ENCODE results near the gene CDK14.

CDK14 gene

DNA sequence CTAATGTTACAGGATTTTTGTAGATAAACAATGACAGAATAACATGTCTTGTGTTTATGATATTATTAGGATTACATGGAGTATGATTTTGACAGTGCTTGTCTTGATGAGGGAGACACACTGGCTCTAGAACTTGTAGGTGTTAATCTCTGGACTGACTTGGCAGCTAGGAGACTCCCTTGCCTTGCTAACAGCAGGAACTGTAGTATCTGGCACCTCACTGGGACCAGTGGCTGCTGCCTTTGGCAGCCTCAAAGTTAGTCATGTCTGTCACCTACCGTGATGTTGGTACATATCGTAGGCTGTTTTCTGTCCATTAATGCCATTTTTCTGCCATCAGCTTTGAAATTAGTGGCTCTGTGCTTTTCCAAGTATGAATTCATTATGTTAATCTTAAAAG, 261.5 kb downstream of the CDK14 start:
- no peaks in the 10 kb centered on the region for H3K9me3 ChIP-seq
- H3K36me3 ChIP-seq = no peaks in the 10 kb centered on the region
- H3K4me1 ChIP-seq = peaks cover 0 to 6% (median 0%) of the 10 kb centered on the region in 4 donors
- H3K27ac ChIP-seq = no peak overlapping the region
- DNase-seq = no peak
- H3K4me3 ChIP-seq = no peak overlapping the region
- H3K27me3 ChIP-seq = no peaks in the 10 kb centered on the region
- intact Hi-C loops (cut with DNase I; ENCODE audit: low total_unique reads) = no loop called here
- no peak for TF ChIP-seq CTCF (IDR thresholded peaks at IDR 0.05)

GRCh38 chr7:90858546-90858945, 262.4 kb downstream of the CDK14 start:
- Histone ChIP-seq H3K4me3 (no peak overlapping the region), H3K27ac (no peak overlapping the region), H3K36me3 (no peaks in the 10 kb centered on the region), H3K9me3 (no peaks in the 10 kb centered on the region), H3K27me3 (no peaks in the 10 kb centered on the region), H3K4me1 (peaks cover 0 to 6% (median 0%) of the 10 kb centered on the region in 4 donors)
- intact Hi-C loops (cut with DNase I; ENCODE audit: low total_unique reads) = no loop called here
- DNase-seq = no peak
- no peak for TF ChIP-seq CTCF (IDR thresholded peaks at IDR 0.05)

- no peak for DNase-seq
- H3K27me3 ChIP-seq = no peaks in the 10 kb centered on the region
- no peaks in the 10 kb centered on the region for H3K9me3 ChIP-seq
- H3K4me3 ChIP-seq = no peak overlapping the region
- H3K4me1 ChIP-seq = peaks cover 0 to 6% (median 0%) of the 10 kb centered on the region in 4 donors
- H3K27ac ChIP-seq = no peak overlapping the region
- H3K36me3 ChIP-seq = no peaks in the 10 kb centered on the region
- no peak for TF ChIP-seq CTCF (IDR thresholded peaks at IDR 0.05)
- intact Hi-C loops (cut with DNase I; ENCODE audit: low total_unique reads) = no loop called here
These were observed 263.4 kb downstream of the CDK14 start for GRCh38 chr7:90859521-90859920.

DNA sequence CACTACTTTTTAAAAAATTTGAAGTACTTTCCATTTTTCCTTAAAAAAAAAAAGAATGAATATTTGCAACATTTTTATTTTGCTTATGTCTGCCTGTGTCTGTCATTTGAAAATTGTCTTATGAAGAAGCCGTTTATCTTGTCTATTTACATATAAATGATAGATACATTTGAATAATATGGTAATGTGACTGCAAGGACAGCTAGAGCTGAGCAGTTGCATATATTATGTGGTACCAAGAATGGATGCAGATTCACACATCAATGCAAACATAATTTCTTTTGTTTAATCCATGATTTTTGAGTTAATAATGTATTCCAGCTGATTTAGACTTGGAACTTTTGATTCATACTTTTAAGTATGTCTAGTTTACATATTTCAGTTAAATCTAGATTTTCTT, 268.0 kb downstream of the CDK14 start:
- Histone ChIP-seq H3K4me1 (no peaks in the 10 kb centered on the region), H3K36me3 (no peaks in the 10 kb centered on the region), H3K4me3 (no peak overlapping the region), H3K9me3 (no peaks in the 10 kb centered on the region), H3K27me3 (no peaks in the 10 kb centered on the region), H3K27ac (no peak overlapping the region)
- no peak for DNase-seq
- TF ChIP-seq CTCF (IDR thresholded peaks at IDR 0.05) = no peak
- intact Hi-C loops (cut with DNase I; ENCODE audit: low total_unique reads) = no loop called here

GRCh38 chr7:90869335-90869734, 273.2 kb downstream of the CDK14 start:
- Histone ChIP-seq H3K27me3 (no peaks in the 10 kb centered on the region), H3K4me1 (no peaks in the 10 kb centered on the region), H3K4me3 (no peak overlapping the region), H3K9me3 (no peaks in the 10 kb centered on the region), H3K36me3 (no peaks in the 10 kb centered on the region), H3K27ac (no peak overlapping the region)
- no peak for TF ChIP-seq CTCF (IDR thresholded peaks at IDR 0.05)
- intact Hi-C loops (cut with DNase I; ENCODE audit: low total_unique reads) = no loop called here
- no peak for DNase-seq

- Histone ChIP-seq H3K36me3 (no peaks in the 10 kb centered on the region), H3K4me3 (no peak overlapping the region), H3K9me3 (no peaks in the 10 kb centered on the region), H3K27ac (no peak overlapping the region), H3K4me1 (peaks cover 0 to 27% (median 2%) of the 10 kb centered on the region in 4 donors), H3K27me3 (no peaks in the 10 kb centered on the region)
- intact Hi-C loops (cut with DNase I; ENCODE audit: low total_unique reads) = no loop called here
- DNase-seq = no peak
- no peak for TF ChIP-seq CTCF (IDR thresholded peaks at IDR 0.05)
These were observed 280.6 kb downstream of the CDK14 start for GRCh38 chr7:90876701-90877100.

Data from tibial artery (tissue), 4 donors.